OCI-LY1 (cell line): ENCODE results near the gene PAM.

ENCODE experiments used
- H2AFZ ChIP-seq: fragments of 200-600 bp; sonication (generic), shearing (Covaris generic); 2 replicates; pipeline ENCODE4 v1.6.0; 2014; ENCODE audit warnings: antibody characterized with exemption, mild to moderate bottlenecking, low read length
- H3F3A ChIP-seq: fragments of 200-600 bp; sonication (generic), shearing (Covaris generic); 2 replicates; pipeline ENCODE4 v1.6.0; 2014; ENCODE audit warnings: mild to moderate bottlenecking, antibody characterized with exemption, low read length, moderate library complexity; ENCODE audit not compliant: insufficient read depth
- H3K27ac ChIP-seq: fragments of 200-600 bp; sonication (generic); 2 replicates; pipeline ENCODE4 v1.5.1; 2014; ENCODE audit warnings: low read length, mixed run types, mild to moderate bottlenecking, low read depth; ENCODE audit not compliant: poor library complexity, severe bottlenecking
- H3K27me3 ChIP-seq: fragments of 200-600 bp; sonication (generic); 2 replicates; pipeline ENCODE4 v1.6.0; 2014; ENCODE audit warnings: antibody characterized with exemption, mild to moderate bottlenecking, low read length, moderate library complexity; ENCODE audit not compliant: insufficient read depth
- H3K36me3 ChIP-seq: fragments of 200-600 bp; sonication (generic); 2 replicates; pipeline ENCODE4 v1.6.1; 2014; ENCODE audit warnings: mild to moderate bottlenecking, antibody characterized with exemption, low read length, moderate library complexity, mixed read lengths; ENCODE audit not compliant: insufficient read depth
- H3K4me1 ChIP-seq: fragments of 200-600 bp; sonication (generic); 2 replicates; pipeline ENCODE4 v1.5.1; 2014; ENCODE audit warnings: mild to moderate bottlenecking, low read length, moderate library complexity; ENCODE audit not compliant: insufficient read depth, severe bottlenecking
- H3K4me2 ChIP-seq: fragments of 200-600 bp; sonication (generic), shearing (Covaris generic); 2 replicates; pipeline ENCODE4 v1.6.1; 2014; ENCODE audit warnings: low read length
- H3K4me3 ChIP-seq: fragments of 200-600 bp; sonication (generic); 2 replicates; pipeline ENCODE4 v1.5.1; 2014; ENCODE audit warnings: low read length, low read depth, mild to moderate bottlenecking, mixed read lengths; ENCODE audit not compliant: poor library complexity, severe bottlenecking
- H3K79me2 ChIP-seq: fragments of 200-600 bp; shearing (Covaris generic); 2 replicates; pipeline ENCODE4 v1.6.1; 2016; ENCODE audit warnings: mixed run types, low read length, mixed read lengths; ENCODE audit not compliant: insufficient read depth
- H3K9ac ChIP-seq: fragments of 200-600 bp; sonication (generic), shearing (Covaris generic); 2 replicates; pipeline ENCODE4 v1.6.1; 2014; ENCODE audit warnings: mild to moderate bottlenecking, low read length, mixed read lengths
- H3K9me2 ChIP-seq: fragments of 200-600 bp; sonication (generic), shearing (Covaris generic); 2 replicates; pipeline ENCODE4 v1.6.1; 2014; ENCODE audit warnings: low read depth, mild to moderate bottlenecking, low read length, mixed read lengths
- H3K9me3 ChIP-seq: fragments of 200-600 bp; shearing (Covaris generic); 2 replicates; pipeline ENCODE4 v1.6.1; 2014; ENCODE audit warnings: low read length, mixed read lengths
- H4K20me1 ChIP-seq: fragments of 200-600 bp; sonication (generic), shearing (Covaris generic); 2 replicates; pipeline ENCODE4 v1.6.0; 2016; ENCODE audit warnings: mild to moderate bottlenecking, low read length; ENCODE audit not compliant: insufficient read depth
- EZH2 ChIP-seq: fragments of 200-600 bp; sonication (generic), shearing (Covaris generic); IDR thresholded peaks from 2 replicates; pipeline ENCODE4 v1.8.0; 2017; ENCODE audit warnings: borderline replicate concordance, mixed run types, mild to moderate bottlenecking, antibody characterized with exemption, low read length, moderate library complexity, mixed read lengths
- TF ChIP-seq, protein P1 (sequence below): fragments of 200-600 bp; sonication (generic), shearing (Covaris generic); IDR thresholded peaks from 2 replicates; pipeline ENCODE4 v1.5.1; 2017; ENCODE audit warnings: mild to moderate bottlenecking, antibody characterized with exemption, low read length, moderate library complexity, mixed read lengths

Gene PAM

DNA sequence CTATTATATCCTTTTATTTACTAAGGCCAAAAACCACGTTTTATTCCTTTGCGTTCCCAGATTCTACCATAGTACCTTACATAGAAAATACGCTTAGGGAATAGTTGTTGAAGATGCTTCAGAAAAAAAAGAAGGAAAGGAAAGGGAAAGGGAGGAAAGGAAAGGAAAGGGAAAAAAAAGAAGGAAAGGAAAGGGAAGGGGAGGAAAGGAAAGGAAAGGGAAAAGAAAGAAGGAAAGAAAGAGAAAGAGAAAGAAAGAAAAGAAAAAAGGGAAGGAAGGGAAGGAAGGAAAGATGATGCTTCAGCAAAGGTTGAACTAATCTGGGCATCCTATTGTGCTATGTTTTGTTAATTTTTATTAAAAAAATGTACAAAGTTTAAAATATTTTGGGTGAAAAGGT is 233.4 kb downstream of the PAM start:
- no peak overlapping the region for H2AFZ ChIP-seq
- H3K27ac ChIP-seq, result no peak overlapping the region
- H3K4me1 ChIP-seq, result no peaks in the 10 kb centered on the region
- 0 out of 2 replicates have a peak, but pooled peaks cover 1% of the 10 kb centered on the region for H3K9me3 ChIP-seq
- no peaks in the 10 kb centered on the region for H3K36me3 ChIP-seq
- no peaks in the 10 kb centered on the region for H3K27me3 ChIP-seq
- H3K4me2 ChIP-seq, result no peak overlapping the region
- H3K9me2 ChIP-seq, result no peaks in the 10 kb centered on the region
- no peaks in the 10 kb centered on the region for H3K79me2 ChIP-seq
- no peak overlapping the region for H3K4me3 ChIP-seq
- TF ChIP-seq EZH2, result no peak
- TF ChIP-seq, protein P1, sequence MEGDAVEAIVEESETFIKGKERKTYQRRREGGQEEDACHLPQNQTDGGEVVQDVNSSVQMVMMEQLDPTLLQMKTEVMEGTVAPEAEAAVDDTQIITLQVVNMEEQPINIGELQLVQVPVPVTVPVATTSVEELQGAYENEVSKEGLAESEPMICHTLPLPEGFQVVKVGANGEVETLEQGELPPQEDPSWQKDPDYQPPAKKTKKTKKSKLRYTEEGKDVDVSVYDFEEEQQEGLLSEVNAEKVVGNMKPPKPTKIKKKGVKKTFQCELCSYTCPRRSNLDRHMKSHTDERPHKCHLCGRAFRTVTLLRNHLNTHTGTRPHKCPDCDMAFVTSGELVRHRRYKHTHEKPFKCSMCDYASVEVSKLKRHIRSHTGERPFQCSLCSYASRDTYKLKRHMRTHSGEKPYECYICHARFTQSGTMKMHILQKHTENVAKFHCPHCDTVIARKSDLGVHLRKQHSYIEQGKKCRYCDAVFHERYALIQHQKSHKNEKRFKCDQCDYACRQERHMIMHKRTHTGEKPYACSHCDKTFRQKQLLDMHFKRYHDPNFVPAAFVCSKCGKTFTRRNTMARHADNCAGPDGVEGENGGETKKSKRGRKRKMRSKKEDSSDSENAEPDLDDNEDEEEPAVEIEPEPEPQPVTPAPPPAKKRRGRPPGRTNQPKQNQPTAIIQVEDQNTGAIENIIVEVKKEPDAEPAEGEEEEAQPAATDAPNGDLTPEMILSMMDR, result no peak
- no peaks in the 10 kb centered on the region for H4K20me1 ChIP-seq
- no peaks in the 10 kb centered on the region for H3F3A ChIP-seq
- no peak overlapping the region for H3K9ac ChIP-seq

- Histone ChIP-seq H3F3A (no peaks in the 10 kb centered on the region), H3K9me3 (no peaks in the 10 kb centered on the region), H3K36me3 (no peaks in the 10 kb centered on the region), H3K79me2 (no peaks in the 10 kb centered on the region), H4K20me1 (no peaks in the 10 kb centered on the region), H3K27me3 (no peaks in the 10 kb centered on the region), H2AFZ (no peak overlapping the region), H3K4me3 (no peak overlapping the region), H3K9me2 (no peaks in the 10 kb centered on the region), H3K9ac (no peak overlapping the region), H3K4me2 (no peak overlapping the region), H3K27ac (no peak overlapping the region), H3K4me1 (no peaks in the 10 kb centered on the region)
- no peak for TF ChIP-seq EZH2
- TF ChIP-seq, protein P1, result no peak
These were observed 236.7 kb downstream of the PAM start for GRCh38 chr5:102991802-102992201.

DNA sequence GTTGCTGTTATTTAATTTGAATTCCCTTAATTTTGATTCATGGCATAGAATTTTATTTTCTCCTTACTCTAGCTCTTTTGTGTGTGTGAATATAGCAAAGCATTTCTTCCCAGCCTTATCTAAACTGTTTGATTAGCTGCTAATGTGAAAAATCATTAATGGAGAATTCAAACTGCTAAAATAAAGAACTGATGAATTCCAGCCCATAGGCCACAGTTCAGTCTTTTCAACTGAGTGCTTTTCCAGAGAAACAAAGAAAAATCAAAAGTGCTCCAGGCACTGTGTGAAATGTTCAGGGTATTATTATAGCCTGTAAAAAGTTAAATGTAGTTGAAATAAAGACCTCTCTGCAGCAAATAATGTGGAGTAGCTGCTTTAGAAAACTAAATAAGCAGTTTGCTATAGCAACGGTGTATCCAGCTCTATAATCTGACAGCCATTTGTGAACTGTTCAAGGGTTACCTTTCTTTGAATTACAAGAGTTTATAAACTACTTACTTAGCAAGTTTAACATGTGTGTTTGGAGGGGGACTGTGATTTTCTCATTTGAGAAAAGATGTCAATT is 241.0 kb downstream of the PAM start:
- Histone ChIP-seq H3K79me2 (no peaks in the 10 kb centered on the region), H3K4me3 (no peak overlapping the region), H3K9me3 (no peaks in the 10 kb centered on the region), H3K4me1 (no peaks in the 10 kb centered on the region), H3K36me3 (no peaks in the 10 kb centered on the region), H3K27ac (no peak overlapping the region), H3K9ac (no peak overlapping the region), H3F3A (no peaks in the 10 kb centered on the region), H2AFZ (no peak overlapping the region), H3K27me3 (no peaks in the 10 kb centered on the region), H4K20me1 (no peaks in the 10 kb centered on the region), H3K4me2 (no peak overlapping the region), H3K9me2 (no peaks in the 10 kb centered on the region)
- no peak for TF ChIP-seq EZH2
- TF ChIP-seq, protein P1, result no peak
